GM23338 (cell line): ENCODE measurements around the gene NPR2. TPM values are rescaled to one million over a fixed set of nuclear protein-coding genes. Genes with fewer than 3 reads are reported as not detected.
A peak's percentile ranks its signal among the peaks of the same experiment; 100 is the strongest.

ENCODE experiments used
- ATAC-seq: fragments of 200-7000 bp; cut with Tn5 transposase; 3 replicates; pipeline ENCODE4 v1.9.1; 2020
- DNase-seq: peaks from one replicate; pipeline ENCODE4 v3.0.0-alpha.2; 2015; ENCODE audit warnings: low spot score
- H2AFZ ChIP-seq: fragments of 200-600 bp; sonication (generic); 2 replicates; pipeline ENCODE4 v1.8.0; 2016; ENCODE audit warnings: antibody characterized with exemption, mild to moderate bottlenecking, moderate library complexity
- H3F3A ChIP-seq: fragments of 200-600 bp; sonication (generic); replicated peaks from 2 replicates; pipeline ENCODE4 v1.8.0; 2017; ENCODE audit warnings: antibody characterized with exemption, mixed run types, low read depth
- H3K27ac ChIP-seq: fragments of 200-600 bp; sonication (generic); 2 replicates; pipeline ENCODE4 v1.6.1; 2016; ENCODE audit warnings: low read depth
- H3K27me3 ChIP-seq: fragments of 200-600 bp; sonication (generic); 2 replicates; pipeline ENCODE4 v1.8.0; 2016; ENCODE audit warnings: mild to moderate bottlenecking, mixed run types, moderate library complexity; ENCODE audit not compliant: insufficient read depth
- H3K36me3 ChIP-seq: fragments of 200-600 bp; sonication (generic); 2 replicates; pipeline ENCODE4 v1.8.0; 2016; ENCODE audit warnings: mild to moderate bottlenecking; ENCODE audit not compliant: insufficient read depth
- H3K4me1 ChIP-seq: fragments of 200-600 bp; sonication (generic); 2 replicates; pipeline ENCODE4 v1.8.0; 2016; ENCODE audit warnings: mild to moderate bottlenecking, moderate library complexity; ENCODE audit not compliant: insufficient read depth
- H3K4me2 ChIP-seq: fragments of 200-600 bp; sonication (generic); 2 replicates; pipeline ENCODE4 v1.7.1; 2017; ENCODE audit warnings: mixed run types
- H3K4me3 ChIP-seq: fragments of 200-600 bp; sonication (generic); 2 replicates; pipeline ENCODE4 v1.6.1; 2016; ENCODE audit warnings: mixed run types
- H3K79me2 ChIP-seq: fragments of 200-600 bp; sonication (generic); replicated peaks from 2 replicates; pipeline ENCODE4 v1.8.0; 2017; ENCODE audit warnings: mild to moderate bottlenecking; ENCODE audit not compliant: insufficient read depth
- H3K9me2 ChIP-seq: fragments of 200-600 bp; sonication (generic); 2 replicates; pipeline ENCODE4 v1.8.0; 2017; ENCODE audit not compliant: insufficient read depth
- H4K20me1 ChIP-seq: fragments of 200-600 bp; sonication (generic); replicated peaks from 2 replicates; pipeline ENCODE4 v1.8.0; 2017; ENCODE audit warnings: mild to moderate bottlenecking; ENCODE audit not compliant: insufficient read depth
- H3K27ac Mint-ChIP-seq: 2 replicates; pipeline ENCODE4 v1.8.0; 2020; ENCODE audit warnings: inconsistent platforms, mild to moderate bottlenecking, moderate library complexity, mixed read lengths
- H3K27me3 Mint-ChIP-seq: 3 replicates; pipeline ENCODE4 v1.8.0; 2022; ENCODE audit warnings: low read depth, mild to moderate bottlenecking, moderate library complexity, mixed read lengths, inconsistent platforms; ENCODE audit not compliant: insufficient read depth, poor library complexity
- H3K36me3 Mint-ChIP-seq: 3 replicates; pipeline ENCODE4 v1.8.0; 2021; ENCODE audit warnings: low read depth, mild to moderate bottlenecking, inconsistent platforms, moderate library complexity, mixed read lengths
- H3K4me1 Mint-ChIP-seq: 3 replicates; pipeline ENCODE4 v1.8.0; 2020; ENCODE audit warnings: mild to moderate bottlenecking, inconsistent platforms, mixed read lengths
- H3K4me3 Mint-ChIP-seq: 3 replicates; pipeline ENCODE4 v1.8.0; 2021; ENCODE audit warnings: moderate library complexity, mild to moderate bottlenecking, inconsistent platforms, mixed read lengths
- H3K9me3 Mint-ChIP-seq: 3 replicates; pipeline ENCODE4 v1.8.0; 2020; ENCODE audit warnings: moderate library complexity, mild to moderate bottlenecking, inconsistent platforms, mixed read lengths
- CREB1 ChIP-seq: fragments of 250-450 bp; sonication (Bioruptor Pico); IDR thresholded peaks from 2 replicates; pipeline ENCODE4 v1.5.0; 2020; ENCODE audit warnings: low read depth, mild to moderate bottlenecking, moderate library complexity
- CTCF ChIP-seq, 2 experiments: fragments of 200-600 bp in 1 of 2; sonication (generic) in 1 of 2; conservative IDR thresholded peaks; 2 replicates each; pipeline versions ENCODE4 v1.5.1 to v1.6.1; 2016 to 2017; ENCODE audit warnings: antibody characterized with exemption in 2 of 2, low read depth in 2 of 2, mild to moderate bottlenecking in 2 of 2, moderate library complexity in 1 of 2
- ETS1 ChIP-seq: IDR thresholded peaks from 2 replicates; pipeline ENCODE4 v1.6.1; 2016; ENCODE audit warnings: antibody characterized with exemption
- EZH2 ChIP-seq: fragments of 200-600 bp; sonication (generic); IDR thresholded peaks from one replicate; pipeline ENCODE4 v1.8.0; 2017; ENCODE audit warnings: antibody characterized with exemption, mild to moderate bottlenecking, low read depth; ENCODE audit not compliant: unreplicated experiment
- EZH2phosphoT487 ChIP-seq: fragments of 200-600 bp; sonication (generic); IDR thresholded peaks from one replicate; pipeline ENCODE4 v1.8.1; 2018; ENCODE audit warnings: antibody characterized with exemption; ENCODE audit not compliant: unreplicated experiment
- JUNB ChIP-seq: IDR thresholded peaks from one replicate; pipeline ENCODE4 v1.6.1; 2016; ENCODE audit warnings: antibody characterized with exemption; ENCODE audit not compliant: unreplicated experiment
- NANOG ChIP-seq: IDR thresholded peaks from 2 replicates; pipeline ENCODE4 v1.6.1; 2016; ENCODE audit warnings: antibody characterized with exemption, borderline replicate concordance
- POLR2AphosphoS5 ChIP-seq: IDR thresholded peaks from 2 replicates; pipeline ENCODE4 v1.6.1; 2016; ENCODE audit warnings: antibody characterized with exemption, low read depth
- STAT1 ChIP-seq: IDR thresholded peaks from one replicate; pipeline ENCODE4 v1.6.1; 2016; ENCODE audit warnings: antibody characterized with exemption; ENCODE audit not compliant: unreplicated experiment
- ZNF114 ChIP-seq: fragments of 250-450 bp; sonication (Bioruptor Pico); IDR thresholded peaks from 2 replicates; pipeline ENCODE4 v1.5.0; 2020; ENCODE audit warnings: mild to moderate bottlenecking, moderate library complexity
- ZNF331 ChIP-seq: fragments of 250-450 bp; sonication (Bioruptor Pico); IDR thresholded peaks from 2 replicates; pipeline ENCODE4 v1.5.0; 2020; ENCODE audit warnings: low read depth, mild to moderate bottlenecking, moderate library complexity
- ZNF462 ChIP-seq: fragments of 250-450 bp; sonication (Bioruptor Pico); IDR thresholded peaks from 2 replicates; pipeline ENCODE4 v1.5.0; 2020; ENCODE audit warnings: mild to moderate bottlenecking, moderate library complexity
- polyA plus RNA-seq: library from polyadenylated mRNA; unstranded; fragments of >200 nt; fragmentation: Nextera tagmentation; extraction: Ambion mirVana; gene quantifications from 2 replicates; pipeline ENCODE4 v1.2.1, GENCODE V29; 2016
- total RNA-seq: library from RNA; depleted of rRNA; stranded (reverse); fragments of >200 nt; shearing (Covaris generic); gene quantifications from 2 replicates; pipeline ENCODE4 v1.2.3, GENCODE V29; 2014

NPR2 gene
- total and polyA plus RNA-seq, 2 experiments from 2014 or later: 9.0 to 14.4 TPM

GRCh38 chr9:35743452-35743851 lies 47.9 kb upstream of the NPR2 start (continued):
- no peak for TF ChIP-seq NANOG

- Mint-ChIP-seq H3K36me3 (peaks cover 65% of the 10 kb centered on the region), H3K27me3 (peaks cover 3% of the 10 kb centered on the region)
- peaks cover 20% of the 10 kb centered on the region for H3K36me3 ChIP-seq
These were observed 47.4 kb upstream of the NPR2 start for GRCh38 chr9:35743880-35744518.

GRCh38 chr9:35745569-35745968 lies 45.8 kb upstream of the NPR2 start:
- Mint-ChIP-seq H3K27me3 (peaks cover 3% of the 10 kb centered on the region), H3K27ac (no peak overlapping the region), H3K36me3 (peaks cover 49% of the 10 kb centered on the region), H3K9me3 (no peaks in the 10 kb centered on the region), H3K4me3 (peak overlapping the region; percentile 93; the same call in 2 of the 3 replicates), H3K4me1 (peaks cover 24% of the 10 kb centered on the region)
- Histone ChIP-seq H3K36me3 (peaks cover 20% of the 10 kb centered on the region), H3K9me2 (no peaks in the 10 kb centered on the region), H3K27me3 (no peaks in the 10 kb centered on the region), H3K27ac (no peak overlapping the region), H3K4me3 (peak overlapping the region; percentile 100), H3K4me1 (peaks cover 30% of the 10 kb centered on the region), H3K79me2 (peaks cover 41% of the 10 kb centered on the region), H3F3A (peaks cover 13% of the 10 kb centered on the region), H3K4me2 (peak overlapping the region; percentile 99), H4K20me1 (peaks cover 38% of the 10 kb centered on the region), H2AFZ (no peak overlapping the region)
- ATAC-seq (no peak), DNase-seq (no peak)
- TF ChIP-seq CREB1 (CRISPR knock-in tag) (no peak), ETS1 (no peak), ZNF462 (no peak), ZNF331 (no peak), JUNB (no peak), EZH2phosphoT487 (no peak), CTCF (conservative IDR thresholded peaks at IDR 0.05; ENCODE audit: low read depth in 2 of 2) (no peak), EZH2 (no peak), POLR2AphosphoS5 (no peak), ZNF114 (CRISPR knock-in tag) (no peak)

More at GRCh38 chr9:35743880-35744518, 47.4 kb upstream of the NPR2 start:
- H3K9me3 Mint-ChIP-seq: no peaks in the 10 kb centered on the region
- H3K27ac ChIP-seq: no peak overlapping the region
- peaks cover 20% of the 10 kb centered on the region for H3K4me1 Mint-ChIP-seq
- ATAC-seq (no peak), DNase-seq (no peak)
- H2AFZ ChIP-seq: no peak overlapping the region
- no peak overlapping the region for H3K4me2 ChIP-seq
- H3K4me3 Mint-ChIP-seq: no peak overlapping the region
- H3K4me3 ChIP-seq: no peak overlapping the region
- H4K20me1 ChIP-seq: peaks cover 42% of the 10 kb centered on the region
- TF ChIP-seq NANOG (no peak), STAT1 (no peak)
- H3K27ac Mint-ChIP-seq: no peak overlapping the region
- no peaks in the 10 kb centered on the region for H3K27me3 ChIP-seq
- peaks cover 41% of the 10 kb centered on the region for H3K79me2 ChIP-seq
- H3F3A ChIP-seq: peaks cover 5% of the 10 kb centered on the region
- H3K9me2 ChIP-seq: no peaks in the 10 kb centered on the region
- peaks cover 23% of the 10 kb centered on the region for H3K4me1 ChIP-seq
